OCI-LY1 (cell line): ENCODE results near the gene POLR2E.
A peak's percentile ranks its signal among the peaks of the same experiment; 100 is the strongest.

Source experiments
- H2AFZ ChIP-seq: fragments of 200-600 bp; sonication (generic), shearing (Covaris generic); 2 replicates; pipeline ENCODE4 v1.6.0; 2014; ENCODE audit warnings: antibody characterized with exemption, mild to moderate bottlenecking, low read length
- H3F3A ChIP-seq: fragments of 200-600 bp; sonication (generic), shearing (Covaris generic); 2 replicates; pipeline ENCODE4 v1.6.0; 2014; ENCODE audit warnings: mild to moderate bottlenecking, antibody characterized with exemption, low read length, moderate library complexity; ENCODE audit not compliant: insufficient read depth
- H3K27ac ChIP-seq: fragments of 200-600 bp; sonication (generic); 2 replicates; pipeline ENCODE4 v1.5.1; 2014; ENCODE audit warnings: low read length, mixed run types, mild to moderate bottlenecking, low read depth; ENCODE audit not compliant: poor library complexity, severe bottlenecking
- H3K27me3 ChIP-seq: fragments of 200-600 bp; sonication (generic); 2 replicates; pipeline ENCODE4 v1.6.0; 2014; ENCODE audit warnings: antibody characterized with exemption, mild to moderate bottlenecking, low read length, moderate library complexity; ENCODE audit not compliant: insufficient read depth
- H3K36me3 ChIP-seq: fragments of 200-600 bp; sonication (generic); 2 replicates; pipeline ENCODE4 v1.6.1; 2014; ENCODE audit warnings: mild to moderate bottlenecking, antibody characterized with exemption, low read length, moderate library complexity, mixed read lengths; ENCODE audit not compliant: insufficient read depth
- H3K4me1 ChIP-seq: fragments of 200-600 bp; sonication (generic); 2 replicates; pipeline ENCODE4 v1.5.1; 2014; ENCODE audit warnings: mild to moderate bottlenecking, low read length, moderate library complexity; ENCODE audit not compliant: insufficient read depth, severe bottlenecking
- H3K4me2 ChIP-seq: fragments of 200-600 bp; sonication (generic), shearing (Covaris generic); 2 replicates; pipeline ENCODE4 v1.6.1; 2014; ENCODE audit warnings: low read length
- H3K4me3 ChIP-seq: fragments of 200-600 bp; sonication (generic); 2 replicates; pipeline ENCODE4 v1.5.1; 2014; ENCODE audit warnings: low read length, low read depth, mild to moderate bottlenecking, mixed read lengths; ENCODE audit not compliant: poor library complexity, severe bottlenecking
- H3K79me2 ChIP-seq: fragments of 200-600 bp; shearing (Covaris generic); 2 replicates; pipeline ENCODE4 v1.6.1; 2016; ENCODE audit warnings: mixed run types, low read length, mixed read lengths; ENCODE audit not compliant: insufficient read depth
- H3K9ac ChIP-seq: fragments of 200-600 bp; sonication (generic), shearing (Covaris generic); 2 replicates; pipeline ENCODE4 v1.6.1; 2014; ENCODE audit warnings: mild to moderate bottlenecking, low read length, mixed read lengths
- H3K9me2 ChIP-seq: fragments of 200-600 bp; sonication (generic), shearing (Covaris generic); 2 replicates; pipeline ENCODE4 v1.6.1; 2014; ENCODE audit warnings: low read depth, mild to moderate bottlenecking, low read length, mixed read lengths
- H3K9me3 ChIP-seq: fragments of 200-600 bp; shearing (Covaris generic); 2 replicates; pipeline ENCODE4 v1.6.1; 2014; ENCODE audit warnings: low read length, mixed read lengths
- H4K20me1 ChIP-seq: fragments of 200-600 bp; sonication (generic), shearing (Covaris generic); 2 replicates; pipeline ENCODE4 v1.6.0; 2016; ENCODE audit warnings: mild to moderate bottlenecking, low read length; ENCODE audit not compliant: insufficient read depth
- CTCF ChIP-seq: fragments of 200-600 bp; sonication (generic), shearing (Covaris generic); IDR thresholded peaks from 2 replicates; pipeline ENCODE4 v1.5.1; 2017; ENCODE audit warnings: mild to moderate bottlenecking, antibody characterized with exemption, low read length, moderate library complexity, mixed read lengths
- EZH2 ChIP-seq: fragments of 200-600 bp; sonication (generic), shearing (Covaris generic); IDR thresholded peaks from 2 replicates; pipeline ENCODE4 v1.8.0; 2017; ENCODE audit warnings: borderline replicate concordance, mixed run types, mild to moderate bottlenecking, antibody characterized with exemption, low read length, moderate library complexity, mixed read lengths

The POLR2E gene

GRCh38 chr19:1063909-1064660 is 31.1 kb downstream of the POLR2E start:
- H3K27ac ChIP-seq = peak overlapping the region; percentile 26
- no peak overlapping the region for H2AFZ ChIP-seq
- no peaks in the 10 kb centered on the region for H3K79me2 ChIP-seq
- H3K36me3 ChIP-seq = peaks cover 13% of the 10 kb centered on the region; the same call in 1 of the 2 replicates
- H4K20me1 ChIP-seq = no peaks in the 10 kb centered on the region
- TF ChIP-seq EZH2 (no peak), CTCF (no peak)
- H3K9ac ChIP-seq = no peak overlapping the region
- H3K4me1 ChIP-seq = peaks cover 38% of the 10 kb centered on the region
- H3K27me3 ChIP-seq = no peaks in the 10 kb centered on the region
- H3K4me2 ChIP-seq = peak overlapping the region; percentile 69
- H3K9me3 ChIP-seq = no peaks in the 10 kb centered on the region
- H3F3A ChIP-seq = no peaks in the 10 kb centered on the region
- H3K9me2 ChIP-seq = no peaks in the 10 kb centered on the region
- peak overlapping the region; percentile 43 for H3K4me3 ChIP-seq

GRCh38 chr19:1063030-1063908 is 31.9 kb downstream of the POLR2E start:
- peaks cover 29% of the 10 kb centered on the region for H3K4me1 ChIP-seq

More at GRCh38 chr19:1063030-1063908, 31.9 kb downstream of the POLR2E start:
- H4K20me1 ChIP-seq = no peaks in the 10 kb centered on the region
- no peaks in the 10 kb centered on the region for H3F3A ChIP-seq
- no peaks in the 10 kb centered on the region for H3K27me3 ChIP-seq
- no peak overlapping the region for H2AFZ ChIP-seq
- H3K9me3 ChIP-seq = no peaks in the 10 kb centered on the region
- H3K4me2 ChIP-seq = no peak overlapping the region
- H3K36me3 ChIP-seq = peaks cover 20% of the 10 kb centered on the region; the same call in 1 of the 2 replicates
- no peaks in the 10 kb centered on the region for H3K79me2 ChIP-seq
- H3K9me2 ChIP-seq = no peaks in the 10 kb centered on the region
- no peak overlapping the region for H3K4me3 ChIP-seq
- H3K27ac ChIP-seq = no peak overlapping the region
- no peak for TF ChIP-seq CTCF
- no peak for TF ChIP-seq EZH2
- no peak overlapping the region for H3K9ac ChIP-seq
